Prostate gland (tissue), 2 donors: ENCODE data around the gene IGSF23. TPM values are rescaled to one million over a fixed set of nuclear protein-coding genes. Genes with fewer than 3 reads are reported as not detected.

Source experiments
- DNase-seq: peaks from one replicate; pipeline ENCODE4 v3.0.0-alpha.2; 2019; ENCODE audit warnings: low spot score
- H3K27ac ChIP-seq, 2 donors: fragments of 200-600 bp; sonication (generic); 2 replicates each; pipeline ENCODE4 v1.5.1; 2017 to 2019
- H3K27me3 ChIP-seq: fragments of 200-600 bp; sonication (generic); replicated peaks from 2 replicates; pipeline ENCODE4 v1.5.1; 2019; ENCODE audit not compliant: insufficient read depth
- H3K36me3 ChIP-seq, 2 donors: fragments of 200-600 bp; sonication (generic); 1 replicate in 1 of 2; 2 replicates in 1 of 2; pipeline versions ENCODE4 v1.5.1 to v1.8.1; 2017 to 2019
- H3K4me1 ChIP-seq: fragments of 200-600 bp; sonication (generic); replicated peaks from 2 replicates; pipeline ENCODE4 v1.5.1; 2019
- H3K4me3 ChIP-seq, 2 donors: fragments of 200-600 bp; sonication (generic); 2 replicates each; pipeline ENCODE4 v1.5.1; 2017 to 2019
- H3K9me3 ChIP-seq: fragments of 200-600 bp; sonication (generic); 2 replicates; pipeline ENCODE4 v1.5.1; 2017
- CTCF ChIP-seq, 4 experiments: fragments of 200-600 bp in 2 of 4; fragments of 450-650 bp in 2 of 4; sonication (generic) in 2 of 4; IDR thresholded peaks; 1 replicate in 3 of 4; 2 replicates in 1 of 4; pipeline ENCODE4 v1.5.1; 2016 to 2019; ENCODE audit warnings: antibody characterized with exemption in 4 of 4, mild to moderate bottlenecking in 2 of 4, moderate library complexity in 2 of 4
- POLR2A ChIP-seq: fragments of 450-650 bp; IDR thresholded peaks from one replicate; pipeline ENCODE4 v1.6.1; 2016; ENCODE audit warnings: antibody characterized with exemption, mild to moderate bottlenecking
- POLR2AphosphoS5 ChIP-seq: sonication (generic); formaldehyde crosslinking; IDR thresholded peaks from one replicate; pipeline ENCODE4 v1.6.1; 2017; ENCODE audit warnings: antibody characterized with exemption
- WGBS: methylation state at CpG from one replicate; pipeline ENCODE4 v1.1.5; 2018; 5-methylcytosine and 5-hydroxymethylcytosine counted together
- intact Hi-C: fragments of 100-400 bp; cut with DNase I; formaldehyde crosslinking; loops from one replicate; pipeline ENCODE4 v1.14.2; 2022
- total RNA-seq, 2 donors: library from RNA; depleted of rRNA; stranded (reverse); fragments of >200 nt; gene quantifications; one replicate each; pipeline ENCODE4 v1.1.0, GENCODE V29; 2016

Gene IGSF23
- total RNA-seq, 2 donors from 2014 or later, result not detected

GRCh38 chr19:44577566-44577874 is 35.8 kb upstream of the IGSF23 start:
- H3K4me3 ChIP-seq, result no peak overlapping the region
- no peaks in the 10 kb centered on the region for H3K36me3 ChIP-seq
- TF ChIP-seq POLR2A, result no peak
- no peak for TF ChIP-seq CTCF (IDR thresholded peaks at IDR 0.05)
- TF ChIP-seq POLR2AphosphoS5, result no peak
- WGBS, result 83% methylated on average over 1 of the region's 1 CpG
- no peaks in the 10 kb centered on the region for H3K27me3 ChIP-seq
- intact Hi-C loops, result no loop called here
- H3K27ac ChIP-seq, result no peak overlapping the region
- DNase-seq, result no peak
- no peaks in the 10 kb centered on the region for H3K4me1 ChIP-seq
- H3K9me3 ChIP-seq, result no peaks in the 10 kb centered on the region

- Histone ChIP-seq H3K36me3 (no peaks in the 10 kb centered on the region), H3K27ac (no peak overlapping the region), H3K9me3 (no peaks in the 10 kb centered on the region), H3K4me3 (no peak overlapping the region), H3K27me3 (no peaks in the 10 kb centered on the region), H3K4me1 (no peaks in the 10 kb centered on the region)
- 91% methylated on average over 5 of the region's 5 CpGs for WGBS
- TF ChIP-seq CTCF (IDR thresholded peaks at IDR 0.05) (no peak), POLR2AphosphoS5 (no peak), POLR2A (no peak)
- intact Hi-C loops, result no loop called here
- no peak for DNase-seq
These were observed 33.5 kb upstream of the IGSF23 start for GRCh38 chr19:44579663-44580365.

GRCh38 chr19:44580366-44580895 is 32.9 kb upstream of the IGSF23 start:
- no peak overlapping the region for H3K27ac ChIP-seq
- H3K36me3 ChIP-seq, result no peaks in the 10 kb centered on the region
- no peaks in the 10 kb centered on the region for H3K9me3 ChIP-seq
- H3K4me1 ChIP-seq, result no peaks in the 10 kb centered on the region
- no peak overlapping the region for H3K4me3 ChIP-seq
- H3K27me3 ChIP-seq, result no peaks in the 10 kb centered on the region
- intact Hi-C loops, result no loop called here
- 81% methylated on average over 11 of the region's 11 CpGs for WGBS
- no peak for TF ChIP-seq POLR2A
- no peak for TF ChIP-seq CTCF (IDR thresholded peaks at IDR 0.05)
- TF ChIP-seq POLR2AphosphoS5, result no peak
- no peak for DNase-seq

GRCh38 chr19:44581288-44581687 is 32.1 kb upstream of the IGSF23 start:
- intact Hi-C loops, result no loop called here
- no peak overlapping the region for H3K27ac ChIP-seq
- no peaks in the 10 kb centered on the region for H3K36me3 ChIP-seq
- no peak overlapping the region for H3K4me3 ChIP-seq
- no peak for DNase-seq
- H3K9me3 ChIP-seq, result no peaks in the 10 kb centered on the region
- TF ChIP-seq POLR2A (no peak), CTCF (IDR thresholded peaks at IDR 0.05) (no peak), POLR2AphosphoS5 (no peak)
- WGBS, result 88% methylated on average over 2 of the region's 2 CpGs
- H3K4me1 ChIP-seq, result no peaks in the 10 kb centered on the region
- H3K27me3 ChIP-seq, result no peaks in the 10 kb centered on the region

- no peak for DNase-seq
These were observed 30.6 kb upstream of the IGSF23 start for GRCh38 chr19:44582581-44583265.

More at GRCh38 chr19:44582581-44583265, 30.6 kb upstream of the IGSF23 start:
- WGBS, result 21% methylated on average over 10 of the region's 10 CpGs
- H3K36me3 ChIP-seq, result no peaks in the 10 kb centered on the region
- no peak for TF ChIP-seq POLR2AphosphoS5
- TF ChIP-seq POLR2A, result no peak
- TF ChIP-seq CTCF (IDR thresholded peaks at IDR 0.05), result no peak
- no peaks in the 10 kb centered on the region for H3K9me3 ChIP-seq
- H3K27me3 ChIP-seq, result no peaks in the 10 kb centered on the region
- H3K4me3 ChIP-seq, result no peak overlapping the region
- intact Hi-C loops, result no loop called here
- no peak overlapping the region for H3K27ac ChIP-seq
- H3K4me1 ChIP-seq, result no peaks in the 10 kb centered on the region
